ENCODE results near the gene PRAMEF33.
"Not testable (repeated sequence)": the region's sequence is repeated elsewhere in the genome, so short reads cannot be mapped to it uniquely, and the experiment has no call there.

PRAMEF33 gene, protein sequence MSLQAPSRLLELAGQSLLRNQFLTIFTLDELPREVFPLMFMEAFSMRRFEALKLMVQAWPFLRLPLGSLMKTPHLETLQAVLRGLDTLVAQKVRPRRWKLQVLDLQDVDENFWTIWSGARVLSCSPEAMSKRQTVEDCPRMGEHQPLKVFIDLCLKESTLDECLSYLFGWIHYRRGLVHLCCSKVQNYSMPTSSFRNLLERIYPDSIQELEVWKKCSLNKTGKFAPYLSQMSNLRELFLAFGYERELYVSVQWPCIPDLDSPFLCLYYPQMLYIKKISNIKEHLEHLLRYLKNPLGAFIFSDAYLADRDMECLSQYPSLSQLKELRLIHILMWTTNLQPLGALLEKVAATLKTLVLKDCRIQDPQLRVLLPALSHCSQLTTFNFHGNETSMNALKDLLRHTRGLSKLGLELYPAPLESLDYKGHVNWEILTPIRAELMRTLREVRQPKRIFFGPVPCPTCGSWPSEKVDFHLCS

DNA sequence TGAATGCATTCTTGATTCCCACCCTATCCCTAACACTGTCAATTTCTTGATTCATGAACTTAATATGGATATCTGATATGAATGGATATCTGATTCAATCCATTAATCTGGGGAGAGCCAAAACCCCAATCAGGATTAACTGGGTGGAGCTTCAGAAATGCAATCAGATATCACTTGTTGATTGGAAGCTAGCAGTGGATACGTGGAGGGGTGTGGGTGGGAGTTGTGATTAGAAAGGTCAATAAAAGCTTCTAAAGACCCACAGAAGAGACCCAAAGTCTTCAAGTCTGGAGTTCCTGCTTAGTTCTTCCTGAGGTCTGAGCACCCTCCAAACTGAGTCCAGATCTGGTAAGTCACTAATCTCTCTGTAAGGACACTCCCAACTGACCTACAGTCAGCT, at the start of gene PRAMEF33:
Gene PRAMEF33 (plus strand): TSS at position 301 of the 400 bp plus-strand sequence. CDS start 2,416 bp downstream, outside the sequence.
- H3K36me3 Mint-ChIP-seq, H3K27ac Mint-ChIP-seq, H3K4me3 Mint-ChIP-seq, H3K4me1 Mint-ChIP-seq, H3K27me3 Mint-ChIP-seq, H3K9me3 Mint-ChIP-seq: not testable (repeated sequence)

DNA sequence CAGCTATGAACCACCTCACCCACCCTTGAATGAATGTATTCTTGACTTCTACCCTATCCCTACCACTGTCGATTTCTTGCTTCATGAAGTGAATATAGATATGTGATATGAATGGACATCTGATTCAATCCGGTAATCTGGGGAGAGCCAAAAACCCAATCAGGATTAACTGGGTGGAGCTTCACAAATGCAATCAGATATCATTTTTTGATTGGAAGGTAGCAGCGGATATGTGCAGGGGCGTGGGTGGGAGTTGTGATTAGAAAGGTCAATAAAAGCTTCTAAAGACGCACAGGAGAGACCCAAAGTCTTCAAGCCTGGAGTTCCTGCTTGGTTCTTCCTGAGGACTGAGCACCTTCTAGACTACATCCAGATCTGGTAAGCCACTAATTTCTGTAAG, 49.4 kb upstream of the PRAMEF33 start, which contains the start of gene PRAMEF5:
Gene PRAMEF5 (plus strand): TSS at position 301 of the 400 bp plus-strand sequence. CDS start 5,071 bp downstream, outside the sequence.
- not testable (repeated sequence) for H3K4me3 Mint-ChIP-seq, H3K9me3 Mint-ChIP-seq, H3K27me3 Mint-ChIP-seq, H3K27ac Mint-ChIP-seq, H3K4me1 Mint-ChIP-seq, H3K36me3 Mint-ChIP-seq

DNA sequence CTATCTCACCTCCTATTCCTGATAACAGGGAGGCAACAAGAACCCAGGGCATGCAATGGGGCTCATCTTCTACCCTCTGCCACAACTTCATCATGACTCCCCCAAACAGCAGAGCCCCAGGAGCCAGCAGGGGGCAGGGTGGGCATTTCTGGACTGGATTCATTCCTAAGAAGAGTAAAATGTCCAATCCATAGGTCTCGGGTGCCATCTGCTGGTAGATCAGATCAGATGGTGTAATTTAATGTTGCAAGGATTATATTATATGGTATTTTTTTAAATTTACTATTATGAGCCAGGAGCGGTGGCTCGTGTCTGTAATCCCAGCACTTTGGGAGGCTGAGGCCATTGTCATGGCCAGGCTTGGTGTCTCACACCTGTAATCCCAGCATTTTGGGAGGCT, 38.2 kb upstream of the PRAMEF33 start:
- not testable (repeated sequence) for H3K9me3 Mint-ChIP-seq, H3K4me1 Mint-ChIP-seq, H3K27me3 Mint-ChIP-seq, H3K4me3 Mint-ChIP-seq, H3K36me3 Mint-ChIP-seq, H3K27ac Mint-ChIP-seq

DNA sequence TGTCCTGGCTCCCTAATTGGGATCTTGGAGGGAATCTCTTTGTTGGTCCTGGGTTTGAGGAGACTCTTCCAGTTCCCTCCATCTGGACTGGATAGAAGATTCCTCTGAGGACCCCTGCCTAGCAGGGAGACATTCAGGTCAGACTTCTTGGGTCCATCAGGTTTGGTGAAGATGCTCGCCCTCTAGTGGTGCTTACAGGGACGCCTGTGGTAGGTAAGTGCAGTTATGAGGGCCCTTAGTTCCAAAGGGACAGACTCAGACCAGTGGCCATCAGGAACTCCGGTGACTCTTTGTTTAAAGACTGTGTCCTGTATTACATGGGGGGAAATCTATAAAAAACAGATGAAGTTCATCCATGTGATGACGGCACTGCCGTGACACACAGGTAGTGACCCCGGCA, 26.3 kb upstream of the PRAMEF33 start:
- not testable (repeated sequence) for H3K4me1 Mint-ChIP-seq, H3K9me3 Mint-ChIP-seq, H3K36me3 Mint-ChIP-seq, H3K27ac Mint-ChIP-seq, H3K27me3 Mint-ChIP-seq, H3K4me3 Mint-ChIP-seq

DNA sequence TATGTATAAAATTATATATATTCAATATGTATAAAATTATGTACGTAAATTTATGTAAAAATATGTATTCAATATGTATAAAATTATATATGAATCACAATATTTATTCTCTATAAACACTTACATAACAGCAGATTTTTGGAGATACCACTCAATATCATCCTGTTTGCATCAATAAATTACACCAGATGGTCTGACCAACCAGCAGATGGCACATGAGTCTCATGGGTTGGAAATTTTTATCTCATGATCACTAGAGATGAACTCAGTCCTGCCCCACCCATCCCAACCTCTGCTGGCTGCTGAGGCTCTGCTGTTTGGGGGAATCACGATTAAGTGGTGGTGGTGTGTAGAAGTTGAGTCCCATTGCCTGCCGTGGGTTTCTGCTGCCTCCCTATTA, 23.7 kb upstream of the PRAMEF33 start:
- H3K36me3 Mint-ChIP-seq, H3K4me1 Mint-ChIP-seq, H3K27ac Mint-ChIP-seq, H3K9me3 Mint-ChIP-seq, H3K27me3 Mint-ChIP-seq, H3K4me3 Mint-ChIP-seq: not testable (repeated sequence)

DNA sequence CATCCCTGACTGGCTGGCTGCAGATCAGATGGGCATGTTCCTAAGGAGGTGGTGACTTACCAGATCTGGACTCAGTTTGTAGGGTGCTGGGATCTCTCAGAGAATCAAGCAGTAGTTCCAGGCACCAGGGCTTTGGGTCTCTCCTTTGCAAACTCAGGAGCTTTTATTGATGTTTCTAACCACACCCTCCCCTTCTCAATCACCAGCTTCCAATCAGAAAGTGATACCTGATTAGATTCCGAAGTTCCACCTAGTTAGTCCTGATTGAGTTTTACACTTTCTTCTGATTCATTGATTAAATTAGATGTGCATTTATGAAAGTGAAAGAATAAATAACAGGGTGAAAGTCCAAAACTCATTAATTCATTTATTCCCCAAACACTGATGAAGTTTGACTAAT, 18.3 kb upstream of the PRAMEF33 start, which contains the start of gene PRAMEF8:
Gene PRAMEF8 (minus strand): TSS at position 101 of the 400 bp plus-strand sequence. CDS start 1,046 bp downstream, outside the sequence.
- H3K4me3 Mint-ChIP-seq, H3K4me1 Mint-ChIP-seq, H3K9me3 Mint-ChIP-seq, H3K36me3 Mint-ChIP-seq, H3K27ac Mint-ChIP-seq, H3K27me3 Mint-ChIP-seq: not testable (repeated sequence)

DNA sequence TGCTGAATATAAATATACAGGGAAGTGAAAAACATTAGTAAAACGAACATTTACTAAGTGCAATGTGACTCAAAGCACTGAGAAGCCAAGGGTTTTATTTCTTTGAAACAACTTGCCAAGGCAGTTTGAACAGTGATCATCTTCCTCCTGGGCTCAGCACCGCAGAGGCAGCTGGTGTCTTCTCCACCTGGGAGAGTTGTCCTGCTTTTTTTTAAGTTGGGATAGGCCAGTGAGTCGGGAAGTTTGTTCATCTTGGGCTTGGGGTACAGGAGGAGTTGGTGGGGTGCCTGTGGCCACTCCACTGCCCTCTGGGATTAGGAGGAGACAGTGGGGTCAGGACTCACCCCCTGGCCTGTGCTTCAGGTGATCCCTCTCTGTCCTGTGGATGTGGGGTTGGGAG, 14.3 kb upstream of the PRAMEF33 start:
- H3K27ac Mint-ChIP-seq, H3K36me3 Mint-ChIP-seq, H3K9me3 Mint-ChIP-seq, H3K27me3 Mint-ChIP-seq, H3K4me3 Mint-ChIP-seq, H3K4me1 Mint-ChIP-seq: not testable (repeated sequence)

DNA sequence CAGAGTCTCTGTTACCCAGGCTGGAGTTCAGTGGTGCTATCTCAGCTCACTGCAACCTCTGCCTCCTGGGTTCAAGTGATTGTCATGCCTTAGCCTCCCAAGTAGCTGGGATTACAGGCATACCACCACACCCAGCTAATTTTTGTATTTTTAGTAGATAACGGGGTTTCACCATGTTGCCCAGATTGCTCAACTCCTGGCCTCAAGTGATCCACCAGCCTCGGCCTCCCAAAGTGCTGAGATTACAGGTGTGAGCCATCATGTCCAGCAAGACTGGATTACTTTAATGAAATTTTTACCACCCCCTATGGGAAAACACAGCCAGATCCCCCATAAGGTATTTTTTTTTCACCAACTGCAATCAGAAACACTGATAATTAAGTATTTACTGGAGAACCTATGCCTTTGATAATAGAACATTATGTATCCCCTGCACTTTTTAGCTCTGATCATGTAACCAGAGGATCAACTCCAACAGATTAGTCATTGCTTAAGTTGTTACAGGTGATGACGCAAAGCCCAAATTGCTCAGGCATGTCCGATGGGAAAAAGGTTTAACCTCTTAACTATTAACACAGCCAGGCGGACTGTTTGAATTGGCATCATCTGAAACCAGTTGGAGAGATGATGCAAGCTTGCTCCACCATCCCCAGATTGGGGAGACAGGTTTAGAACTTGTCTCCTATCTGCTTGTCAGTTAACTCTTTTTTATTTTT, 6.0 kb upstream of the PRAMEF33 start:
- not testable (repeated sequence) for H3K4me1 Mint-ChIP-seq, H3K9me3 Mint-ChIP-seq, H3K36me3 Mint-ChIP-seq, H3K27me3 Mint-ChIP-seq, H3K4me3 Mint-ChIP-seq, H3K27ac Mint-ChIP-seq

DNA sequence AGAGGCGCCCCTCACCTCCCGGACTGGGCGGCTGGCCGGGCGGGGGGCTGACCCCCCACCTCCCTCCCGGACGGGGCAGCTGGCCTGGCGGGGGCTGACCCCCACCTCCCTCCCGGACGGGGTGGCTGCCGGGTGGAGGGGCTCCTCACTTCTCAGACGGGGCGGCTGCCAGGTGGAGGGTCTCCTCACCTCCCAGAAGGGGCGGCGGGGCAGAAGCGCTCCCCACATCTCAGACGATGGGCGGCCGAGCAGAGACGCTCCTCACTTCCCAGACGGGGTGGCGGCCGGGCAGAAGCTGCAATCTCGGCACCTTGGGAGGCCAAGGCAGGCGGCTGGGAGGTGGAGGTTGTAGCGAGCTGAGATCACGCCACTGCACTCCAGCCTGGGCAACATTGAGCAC, 4.6 kb upstream of the PRAMEF33 start:
- H3K9me3 Mint-ChIP-seq, H3K4me1 Mint-ChIP-seq, H3K4me3 Mint-ChIP-seq, H3K27me3 Mint-ChIP-seq, H3K27ac Mint-ChIP-seq, H3K36me3 Mint-ChIP-seq: not testable (repeated sequence)

DNA sequence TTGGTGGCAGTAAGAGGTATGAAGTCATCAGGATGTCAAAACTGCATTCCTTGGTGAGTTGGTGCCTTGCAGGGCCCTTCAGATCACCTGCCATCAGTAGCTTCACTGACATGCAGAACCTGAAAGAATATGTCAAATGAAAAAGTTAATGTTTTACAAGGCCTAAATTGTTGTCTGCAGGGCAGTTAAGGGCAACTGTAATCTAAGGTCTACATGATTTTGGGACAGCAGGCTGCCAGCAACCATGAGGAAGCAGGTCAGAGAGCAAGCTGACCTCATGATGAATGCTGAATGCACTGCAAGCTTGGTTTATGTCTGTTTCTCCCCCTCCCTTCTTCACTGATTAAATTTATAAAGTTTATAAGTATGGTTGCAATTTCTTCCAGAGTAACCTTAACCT, 1.1 kb upstream of the PRAMEF33 start:
- not testable (repeated sequence) for H3K4me1 Mint-ChIP-seq, H3K36me3 Mint-ChIP-seq, H3K27me3 Mint-ChIP-seq, H3K9me3 Mint-ChIP-seq, H3K4me3 Mint-ChIP-seq, H3K27ac Mint-ChIP-seq

DNA sequence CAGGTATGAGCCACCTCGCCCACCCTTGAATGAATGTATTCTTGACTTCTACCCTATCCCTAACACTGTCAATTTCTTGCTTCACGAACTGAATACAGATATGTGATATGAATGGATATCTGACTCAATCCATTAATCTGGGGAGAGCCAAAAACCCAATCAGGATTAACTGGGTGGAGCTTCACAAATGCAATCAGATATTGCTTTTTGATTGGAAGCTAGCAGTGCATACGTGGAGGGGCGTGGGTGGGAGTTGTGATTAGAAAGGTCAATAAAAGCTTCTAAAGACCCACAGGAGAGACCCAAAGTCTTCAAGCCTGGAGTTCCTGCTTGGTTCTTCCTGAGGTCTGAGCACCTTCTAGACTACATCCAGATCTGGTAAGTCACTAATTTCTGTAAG, 11.9 kb downstream of the PRAMEF33 start, which contains the start of gene PRAMEF15:
Gene PRAMEF15 (plus strand): TSS at position 301 of the 400 bp plus-strand sequence. CDS start 2,827 bp downstream, outside the sequence.
- H3K9me3 Mint-ChIP-seq, H3K27me3 Mint-ChIP-seq, H3K27ac Mint-ChIP-seq, H3K4me3 Mint-ChIP-seq, H3K36me3 Mint-ChIP-seq, H3K4me1 Mint-ChIP-seq: not testable (repeated sequence)

DNA sequence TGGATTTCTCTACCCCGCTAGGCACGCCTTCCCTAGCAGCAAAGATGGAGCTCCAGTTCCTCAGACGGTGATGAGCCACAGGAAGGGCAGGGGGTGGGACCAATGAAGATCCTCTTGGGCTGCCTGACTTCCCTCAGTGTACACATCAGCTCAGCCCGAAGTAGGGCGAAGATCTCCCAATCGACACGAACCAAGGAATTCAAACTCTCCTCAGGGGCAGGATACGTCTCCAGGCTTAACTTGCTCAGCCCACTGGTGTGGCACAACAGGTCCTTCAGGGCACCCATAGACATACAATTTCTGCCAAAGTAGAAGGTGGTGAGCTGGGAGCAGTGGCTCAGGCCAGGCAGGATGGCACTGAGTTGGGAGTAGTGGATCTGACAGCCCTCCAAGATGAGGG, 39.2 kb downstream of the PRAMEF33 start:
- H3K27me3 Mint-ChIP-seq, H3K4me3 Mint-ChIP-seq, H3K27ac Mint-ChIP-seq, H3K4me1 Mint-ChIP-seq, H3K36me3 Mint-ChIP-seq, H3K9me3 Mint-ChIP-seq: not testable (repeated sequence)

DNA sequence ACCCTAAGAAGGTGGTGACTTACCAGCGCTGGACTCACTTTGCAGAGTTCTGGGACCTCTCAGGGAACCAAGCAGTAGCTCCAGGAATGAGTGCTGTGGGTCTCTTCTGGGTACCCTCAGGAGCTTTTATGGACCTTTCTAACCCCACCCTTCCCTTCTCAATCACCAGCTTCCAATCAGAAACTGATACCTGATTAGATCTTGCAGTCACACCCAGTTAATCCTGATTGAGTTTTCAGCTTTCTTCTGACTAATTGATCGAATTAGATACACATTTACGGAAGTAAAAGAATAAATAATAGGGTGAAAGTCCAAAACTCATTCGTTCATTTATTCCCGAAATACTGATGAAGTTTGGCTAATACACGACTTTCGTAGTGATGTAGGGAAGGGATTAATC, 43.7 kb downstream of the PRAMEF33 start, which contains the start of gene PRAMEF14:
Gene PRAMEF14 (minus strand): TSS at position 101 of the 400 bp plus-strand sequence. CDS start 1,820 bp downstream, outside the sequence.
- H3K27ac Mint-ChIP-seq, H3K4me3 Mint-ChIP-seq, H3K9me3 Mint-ChIP-seq, H3K36me3 Mint-ChIP-seq, H3K27me3 Mint-ChIP-seq, H3K4me1 Mint-ChIP-seq: not testable (repeated sequence)

DNA sequence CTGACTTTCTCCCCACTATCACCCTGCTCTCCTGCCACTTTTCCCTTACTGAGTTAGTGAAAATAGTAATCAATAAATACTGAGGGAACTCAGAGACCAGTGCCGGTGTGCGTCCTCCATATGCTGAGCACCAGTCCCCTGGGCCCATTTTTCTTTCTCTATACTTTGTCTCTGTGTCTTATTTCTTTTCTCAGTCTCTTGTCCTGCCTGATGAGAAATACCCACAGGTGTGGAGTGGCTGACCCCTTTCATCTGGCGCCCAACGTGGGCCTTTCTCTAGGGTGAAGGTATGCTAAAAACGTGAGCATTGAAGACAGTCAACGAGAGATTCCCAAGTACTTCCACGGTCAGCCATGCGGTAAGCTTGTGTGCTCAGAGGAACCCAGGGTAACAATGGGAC, 50.1 kb downstream of the PRAMEF33 start:
- H3K27ac Mint-ChIP-seq, H3K27me3 Mint-ChIP-seq, H3K36me3 Mint-ChIP-seq, H3K4me1 Mint-ChIP-seq, H3K4me3 Mint-ChIP-seq, H3K9me3 Mint-ChIP-seq: not testable (repeated sequence)

DNA sequence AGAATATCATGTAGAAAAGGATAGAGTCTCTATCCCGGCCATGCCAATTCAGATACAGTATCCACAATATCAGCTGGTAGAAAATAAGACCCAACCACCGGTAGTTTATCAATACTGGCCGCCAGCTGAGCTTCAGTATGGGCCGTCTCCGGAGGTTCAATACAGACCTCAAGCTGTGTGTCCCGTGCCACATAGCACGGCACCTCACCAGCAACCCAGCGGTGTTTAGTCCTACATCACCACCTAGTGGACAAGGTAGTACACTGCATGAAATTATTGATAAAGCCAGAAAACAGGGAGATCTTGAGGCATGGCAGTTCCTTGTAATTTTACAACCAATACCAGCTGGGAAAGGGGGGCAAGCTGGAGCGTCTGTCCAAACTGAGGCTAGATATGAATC, 51.1 kb downstream of the PRAMEF33 start:
- not testable (repeated sequence) for H3K4me3 Mint-ChIP-seq, H3K9me3 Mint-ChIP-seq, H3K4me1 Mint-ChIP-seq, H3K36me3 Mint-ChIP-seq, H3K27me3 Mint-ChIP-seq, H3K27ac Mint-ChIP-seq

DNA sequence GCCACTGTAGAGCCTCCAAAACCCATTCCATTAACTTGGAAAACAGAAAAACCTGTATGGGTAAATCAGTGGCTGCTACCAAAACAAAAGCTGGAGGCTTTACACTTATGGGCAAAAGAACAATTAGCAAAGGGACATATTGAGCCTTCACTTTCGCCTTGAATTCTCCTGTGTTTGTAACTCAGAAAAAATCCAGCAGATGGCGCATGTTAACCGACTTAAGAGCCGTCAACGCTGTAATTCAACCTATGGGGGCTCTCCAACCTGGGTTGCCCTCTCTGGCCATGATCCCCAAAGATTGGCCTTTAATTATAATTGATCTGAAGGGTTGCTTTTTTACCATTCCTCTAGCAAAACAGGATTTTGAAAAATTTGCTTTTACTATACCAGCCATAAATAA, 53.4 kb downstream of the PRAMEF33 start:
- not testable (repeated sequence) for H3K4me3 Mint-ChIP-seq, H3K27me3 Mint-ChIP-seq, H3K36me3 Mint-ChIP-seq, H3K27ac Mint-ChIP-seq, H3K4me1 Mint-ChIP-seq, H3K9me3 Mint-ChIP-seq

Data from activated naive CD4-positive, alpha-beta T cell treated with anti-CD3 and anti-CD28 coated beads, Interleukin-2, amount 50 U/mL, for 24 hours (primary cell).